ENCODE results near the gene RTF1.
A peak's percentile ranks its signal among the peaks of the same experiment; 100 is the strongest.
"Not testable (repeated sequence)": the region's sequence is repeated elsewhere in the genome, so short reads cannot be mapped to it uniquely, and the experiment has no call there.

RTF1 gene

DNA sequence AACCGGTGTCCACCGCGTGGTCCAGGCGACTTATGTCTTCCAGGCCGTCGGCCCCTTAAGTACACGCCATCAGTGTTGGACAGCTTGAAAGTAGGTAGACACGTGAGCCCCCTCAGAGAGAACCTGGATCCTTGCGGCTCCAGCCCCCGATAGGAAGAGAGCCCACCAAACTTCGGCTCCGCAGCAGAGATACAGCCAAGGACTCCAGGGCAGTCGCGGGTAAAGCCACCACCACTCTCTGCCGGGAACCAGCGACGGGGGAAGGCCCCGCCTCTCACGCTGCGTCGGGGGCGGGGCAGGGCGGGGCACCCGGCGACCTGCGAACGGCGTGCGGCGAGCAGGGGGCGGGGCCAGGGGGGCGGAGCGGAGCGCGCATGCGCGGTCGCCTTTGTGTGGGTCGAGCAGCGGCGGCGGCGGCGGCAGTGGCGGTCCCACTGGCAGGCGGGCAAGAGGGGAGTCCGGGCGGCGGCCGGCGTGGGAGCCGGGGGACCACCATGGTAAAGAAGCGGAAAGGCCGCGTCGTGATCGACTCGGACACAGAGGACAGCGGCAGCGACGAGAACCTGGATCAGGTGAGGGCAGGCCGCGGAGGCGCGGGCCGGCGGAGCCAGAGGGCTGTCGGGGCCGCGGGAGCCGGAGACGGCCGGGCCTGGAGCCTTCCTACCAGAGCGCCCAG, at the start of gene RTF1:
Gene RTF1, plus strand, starts transcription at position 354 of the 676 bp plus-strand sequence. Its CDS starts 21 bp downstream, at position 375.
- H3K36me3 ChIP-seq (ENCODE audit: control insufficient read depth, low read depth, low read length) = no peaks in the 10 kb centered on the region
- no peak within 1 kb of the TSS for H3K27ac ChIP-seq (ENCODE audit: low read length)

DNA sequence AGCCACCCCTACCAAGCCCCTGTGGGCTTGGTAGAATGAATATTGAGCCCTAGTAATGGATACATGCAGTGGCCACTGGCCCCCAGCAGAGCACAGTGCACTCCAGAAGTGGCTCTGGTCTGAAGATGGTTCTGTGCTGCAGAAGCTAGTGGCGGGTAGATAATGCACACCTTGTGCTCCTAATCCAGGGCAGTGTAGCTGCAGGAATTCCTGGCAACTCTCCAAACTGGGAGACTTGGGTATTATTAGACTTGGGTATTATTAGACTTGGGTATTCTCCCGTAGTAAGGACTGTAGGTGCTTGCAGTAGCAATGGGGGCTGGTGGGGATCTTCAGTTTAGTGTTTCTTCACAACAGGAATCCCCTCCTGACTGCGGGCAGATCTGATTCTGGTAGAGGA, 49.5 kb upstream of the RTF1 start:
- Histone ChIP-seq H3K27ac (ENCODE audit: low read length) (no peak overlapping the region), H3K9ac (ENCODE audit: low read length) (no peak overlapping the region), H3K4me1 (ENCODE audit: control insufficient read depth, low read depth, low read length) (no peaks in the 10 kb centered on the region), H3K36me3 (ENCODE audit: control insufficient read depth, low read depth, low read length) (peaks cover 75% of the 10 kb centered on the region), H3K9me3 (ENCODE audit: control insufficient read depth, low read depth, low read length) (no peaks in the 10 kb centered on the region), H3K27me3 (ENCODE audit: control insufficient read depth, insufficient read depth, low read length) (no peaks in the 10 kb centered on the region), H3K4me3 (ENCODE audit: low read length) (no peak overlapping the region)

More for the DNA sequence above, at the start of gene RTF1:
- Histone ChIP-seq H3K9me3 (ENCODE audit: control insufficient read depth, low read depth, low read length) (no peaks in the 10 kb centered on the region), H3K27me3 (ENCODE audit: control insufficient read depth, insufficient read depth, low read length) (no peaks in the 10 kb centered on the region), H3K4me1 (ENCODE audit: control insufficient read depth, low read depth, low read length) (peaks cover 5% of the 10 kb centered on the region), H3K9ac (ENCODE audit: low read length) (peak within 1 kb of the TSS; percentile 85), H3K4me3 (ENCODE audit: low read length) (peak within 1 kb of the TSS; percentile 93)

DNA sequence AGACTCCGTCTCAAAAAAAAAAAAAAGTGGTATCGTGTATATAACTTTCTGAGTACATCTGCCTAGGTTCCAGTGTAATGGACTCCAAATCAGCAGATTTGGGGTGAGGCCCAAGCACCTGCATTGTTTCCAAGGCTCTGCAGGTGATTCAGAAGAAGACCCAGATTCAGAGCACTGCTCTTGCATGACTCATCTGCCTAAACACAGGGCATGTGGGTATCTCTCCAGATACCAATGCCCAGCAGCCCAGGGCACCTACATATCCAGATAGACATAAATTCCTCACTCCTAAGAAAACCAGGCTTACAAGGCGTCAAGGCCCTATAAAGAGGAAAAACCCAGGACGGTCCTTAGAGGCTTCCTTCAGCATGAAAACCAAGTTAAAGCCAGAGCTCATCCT, 38.9 kb upstream of the RTF1 start:
- no peak overlapping the region for H3K4me3 ChIP-seq (ENCODE audit: low read length)
- no peaks in the 10 kb centered on the region for H3K4me1 ChIP-seq (ENCODE audit: control insufficient read depth, low read depth, low read length)
- H3K27me3 ChIP-seq (ENCODE audit: control insufficient read depth, insufficient read depth, low read length) = no peaks in the 10 kb centered on the region
- no peak overlapping the region for H3K27ac ChIP-seq (ENCODE audit: low read length)
- peaks cover 66% of the 10 kb centered on the region for H3K36me3 ChIP-seq (ENCODE audit: control insufficient read depth, low read depth, low read length)
- no peak overlapping the region for H3K9ac ChIP-seq (ENCODE audit: low read length)
- H3K9me3 ChIP-seq (ENCODE audit: control insufficient read depth, low read depth, low read length) = no peaks in the 10 kb centered on the region

DNA sequence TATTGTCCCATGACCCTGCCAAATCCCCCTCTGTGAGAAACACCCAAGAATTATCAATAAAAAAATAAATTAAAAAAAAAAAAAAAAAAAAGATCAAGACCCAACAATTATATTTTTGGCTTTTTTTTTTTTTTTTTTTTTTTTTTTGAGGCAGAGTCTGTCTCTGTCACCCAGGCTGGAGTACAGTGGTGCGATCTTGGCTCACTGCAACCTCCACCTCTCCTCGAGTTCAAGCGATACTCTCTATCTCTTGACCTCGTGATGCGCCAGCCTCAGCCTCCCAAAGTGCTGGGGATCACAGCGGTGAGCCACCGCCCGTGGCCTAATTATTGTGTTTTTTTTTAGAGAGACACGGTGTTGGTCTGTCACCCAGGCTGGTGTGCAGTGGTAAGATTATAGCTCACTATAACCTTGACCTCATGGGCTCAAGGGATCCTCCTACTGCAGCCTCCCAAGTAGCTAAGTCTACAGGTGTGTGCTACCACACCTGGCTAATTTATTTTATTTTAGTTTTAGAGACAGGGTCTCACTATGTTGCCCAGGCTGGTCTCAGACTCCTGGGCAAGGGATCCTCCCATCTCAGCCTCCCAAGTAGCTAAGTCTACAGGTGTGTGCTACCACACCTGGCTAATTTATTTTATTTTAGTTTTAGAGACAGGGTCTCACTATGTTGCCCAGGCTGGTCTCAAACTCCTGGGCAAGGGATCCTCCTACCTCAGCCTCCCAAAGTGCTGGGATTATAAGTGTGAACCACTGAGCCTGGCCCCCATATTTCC, 32.7 kb upstream of the RTF1 start:
- not testable (repeated sequence) for H3K9me3 ChIP-seq (ENCODE audit: control insufficient read depth, low read depth, low read length); H3K4me3 ChIP-seq (ENCODE audit: low read length); H3K9ac ChIP-seq (ENCODE audit: low read length); H3K27ac ChIP-seq (ENCODE audit: low read length); H3K4me1 ChIP-seq (ENCODE audit: control insufficient read depth, low read depth, low read length); H3K27me3 ChIP-seq (ENCODE audit: control insufficient read depth, insufficient read depth, low read length)
- peaks cover 24% of the 10 kb centered on the region for H3K36me3 ChIP-seq (ENCODE audit: control insufficient read depth, low read depth, low read length)

DNA sequence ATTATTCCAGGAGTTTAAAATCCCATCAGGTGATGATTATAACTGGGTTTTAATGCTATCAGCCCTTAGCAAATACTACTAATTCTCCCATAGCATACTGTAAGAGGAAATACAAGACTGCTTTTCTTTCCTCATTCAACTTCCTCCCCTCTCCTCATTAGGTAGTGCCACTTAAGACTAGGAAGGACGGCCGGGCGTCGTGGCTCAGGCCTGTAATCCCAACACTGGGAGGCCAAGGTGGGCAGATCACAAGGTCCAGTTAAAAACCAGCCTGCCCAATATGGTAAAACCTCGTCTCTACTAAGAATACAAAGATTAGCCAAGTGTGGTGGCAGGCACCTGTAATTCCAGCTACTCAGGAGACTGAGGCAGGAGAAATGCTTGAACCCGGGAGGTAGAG, 29.2 kb upstream of the RTF1 start:
- no peaks in the 10 kb centered on the region for H3K36me3 ChIP-seq (ENCODE audit: control insufficient read depth, low read depth, low read length)
- H3K4me3 ChIP-seq (ENCODE audit: low read length) = no peak overlapping the region
- no peaks in the 10 kb centered on the region for H3K4me1 ChIP-seq (ENCODE audit: control insufficient read depth, low read depth, low read length)
- no peak overlapping the region for H3K27ac ChIP-seq (ENCODE audit: low read length)
- no peaks in the 10 kb centered on the region for H3K9me3 ChIP-seq (ENCODE audit: control insufficient read depth, low read depth, low read length)
- no peak overlapping the region for H3K9ac ChIP-seq (ENCODE audit: low read length)
- H3K27me3 ChIP-seq (ENCODE audit: control insufficient read depth, insufficient read depth, low read length) = no peaks in the 10 kb centered on the region

DNA sequence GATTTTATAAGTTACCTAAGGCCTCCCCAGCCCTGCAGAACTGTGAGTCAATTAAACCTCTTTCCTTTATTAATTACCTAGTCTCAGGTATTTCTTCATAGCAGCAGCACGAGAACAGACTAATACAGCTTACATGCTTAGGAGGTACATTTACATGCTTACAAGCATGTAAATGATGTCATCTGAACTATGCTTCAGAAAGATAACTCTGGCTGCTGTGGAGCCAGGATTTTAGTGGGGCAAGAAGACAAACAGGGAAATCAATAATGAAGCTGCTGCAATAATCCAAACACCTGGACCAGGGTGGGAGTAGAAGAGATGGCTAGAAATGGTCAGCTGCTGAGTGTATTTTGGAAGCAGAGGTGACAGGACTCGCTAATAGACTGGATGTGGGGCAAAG, 24.2 kb upstream of the RTF1 start:
- Histone ChIP-seq H3K4me3 (ENCODE audit: low read length) (no peak overlapping the region), H3K4me1 (ENCODE audit: control insufficient read depth, low read depth, low read length) (no peaks in the 10 kb centered on the region), H3K36me3 (ENCODE audit: control insufficient read depth, low read depth, low read length) (no peaks in the 10 kb centered on the region), H3K9me3 (ENCODE audit: control insufficient read depth, low read depth, low read length) (no peaks in the 10 kb centered on the region), H3K27ac (ENCODE audit: low read length) (no peak overlapping the region), H3K27me3 (ENCODE audit: control insufficient read depth, insufficient read depth, low read length) (no peaks in the 10 kb centered on the region), H3K9ac (ENCODE audit: low read length) (no peak overlapping the region)

DNA sequence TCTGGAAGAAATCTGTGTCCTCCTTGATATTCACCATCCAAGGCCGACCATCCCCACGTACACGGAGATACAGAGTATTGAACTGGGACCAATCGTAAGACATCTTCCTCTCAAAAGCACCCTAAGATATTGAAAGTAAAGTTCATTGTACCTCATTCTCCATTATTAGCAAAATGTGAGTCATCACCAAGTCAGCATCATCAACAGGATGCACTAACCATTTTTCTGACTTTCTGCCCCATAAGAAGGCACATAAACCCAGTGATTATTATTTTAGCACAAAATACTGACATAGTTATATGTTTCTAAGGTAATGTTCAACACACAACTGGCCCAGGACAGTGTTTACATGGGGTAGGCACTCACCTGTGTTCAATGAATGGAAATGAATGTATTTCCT, 22.0 kb upstream of the RTF1 start:
- Histone ChIP-seq H3K36me3 (ENCODE audit: control insufficient read depth, low read depth, low read length) (no peaks in the 10 kb centered on the region), H3K4me1 (ENCODE audit: control insufficient read depth, low read depth, low read length) (no peaks in the 10 kb centered on the region)

DNA sequence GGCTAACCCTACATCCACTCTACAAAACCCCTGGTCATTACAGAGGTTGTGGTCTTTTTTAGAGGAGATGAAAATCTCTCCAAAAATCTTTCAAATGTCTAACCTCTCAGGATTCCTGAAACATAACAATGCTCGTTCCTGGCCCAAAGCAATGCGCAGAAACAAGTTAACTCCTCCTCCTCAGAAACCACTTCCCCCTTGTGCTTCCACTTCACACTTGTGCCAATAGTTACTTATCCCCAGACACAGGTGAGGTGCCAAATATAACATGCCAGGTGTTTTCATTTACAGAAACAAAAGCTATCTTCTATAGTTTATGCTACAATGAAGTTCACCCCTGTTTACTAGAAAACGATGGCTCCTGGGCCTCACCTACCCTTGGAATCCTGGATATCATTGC, 20.8 kb upstream of the RTF1 start:
- Histone ChIP-seq H3K9me3 (ENCODE audit: control insufficient read depth, low read depth, low read length) (no peaks in the 10 kb centered on the region), H3K27me3 (ENCODE audit: control insufficient read depth, insufficient read depth, low read length) (no peaks in the 10 kb centered on the region), H3K36me3 (ENCODE audit: control insufficient read depth, low read depth, low read length) (no peaks in the 10 kb centered on the region), H3K9ac (ENCODE audit: low read length) (no peak overlapping the region), H3K27ac (ENCODE audit: low read length) (no peak overlapping the region), H3K4me1 (ENCODE audit: control insufficient read depth, low read depth, low read length) (no peaks in the 10 kb centered on the region), H3K4me3 (ENCODE audit: low read length) (no peak overlapping the region)

More for the DNA sequence above, 22.0 kb upstream of the RTF1 start:
- no peaks in the 10 kb centered on the region for H3K9me3 ChIP-seq (ENCODE audit: control insufficient read depth, low read depth, low read length)
- H3K27me3 ChIP-seq (ENCODE audit: control insufficient read depth, insufficient read depth, low read length) = no peaks in the 10 kb centered on the region
- H3K27ac ChIP-seq (ENCODE audit: low read length) = no peak overlapping the region
- H3K4me3 ChIP-seq (ENCODE audit: low read length) = no peak overlapping the region
- no peak overlapping the region for H3K9ac ChIP-seq (ENCODE audit: low read length)

DNA sequence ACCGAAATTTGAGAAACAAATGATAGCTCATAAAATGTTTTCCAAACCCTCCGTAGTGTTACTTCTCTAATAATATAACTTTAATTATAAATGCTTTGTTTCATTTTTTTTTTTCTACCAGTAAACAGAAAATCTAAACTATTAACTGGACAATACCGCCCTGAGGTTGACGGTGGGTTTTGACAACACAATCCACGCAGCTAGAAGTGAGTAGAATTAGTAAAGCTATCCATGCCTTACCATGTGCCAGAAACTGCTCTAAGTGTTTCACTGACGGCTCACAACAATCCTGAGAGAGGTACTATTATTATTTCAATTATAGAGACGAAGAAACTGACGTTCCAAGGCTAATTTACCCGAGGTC, 15.0 kb upstream of the RTF1 start:
- no peaks in the 10 kb centered on the region for H3K27me3 ChIP-seq (ENCODE audit: control insufficient read depth, insufficient read depth, low read length)
- peak overlapping the region; percentile 68 for H3K4me3 ChIP-seq (ENCODE audit: low read length)
- no peak overlapping the region for H3K27ac ChIP-seq (ENCODE audit: low read length)

DNA sequence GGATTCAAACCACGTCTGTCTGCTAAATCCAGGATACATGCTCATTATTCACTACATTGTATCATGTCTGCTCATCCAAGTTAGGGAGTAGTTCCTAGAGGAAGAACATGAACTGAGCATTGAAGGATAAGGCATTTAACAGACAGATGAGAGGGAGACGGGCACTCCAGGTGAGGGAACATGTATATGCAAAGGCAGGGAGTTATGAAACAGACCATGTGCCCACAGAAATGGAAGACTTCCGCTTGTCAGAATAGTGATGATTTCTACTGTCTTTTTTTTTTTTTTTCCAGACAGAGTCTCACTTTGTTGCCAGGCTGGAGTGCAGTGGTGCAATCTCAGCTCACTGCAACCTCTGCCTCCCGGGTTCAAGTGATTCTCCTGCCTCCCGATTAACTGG, 9.6 kb upstream of the RTF1 start:
- Histone ChIP-seq H3K4me1 (ENCODE audit: control insufficient read depth, low read depth, low read length) (no peaks in the 10 kb centered on the region), H3K27me3 (ENCODE audit: control insufficient read depth, insufficient read depth, low read length) (no peaks in the 10 kb centered on the region), H3K4me3 (ENCODE audit: low read length) (no peak overlapping the region), H3K9ac (ENCODE audit: low read length) (no peak overlapping the region), H3K9me3 (ENCODE audit: control insufficient read depth, low read depth, low read length) (no peaks in the 10 kb centered on the region), H3K27ac (ENCODE audit: low read length) (no peak overlapping the region), H3K36me3 (ENCODE audit: control insufficient read depth, low read depth, low read length) (no peaks in the 10 kb centered on the region)

More for the DNA sequence above, 15.0 kb upstream of the RTF1 start:
- H3K36me3 ChIP-seq (ENCODE audit: control insufficient read depth, low read depth, low read length) = no peaks in the 10 kb centered on the region
- H3K4me1 ChIP-seq (ENCODE audit: control insufficient read depth, low read depth, low read length) = no peaks in the 10 kb centered on the region
- no peaks in the 10 kb centered on the region for H3K9me3 ChIP-seq (ENCODE audit: control insufficient read depth, low read depth, low read length)
- H3K9ac ChIP-seq (ENCODE audit: low read length) = peak overlapping the region; percentile 59

DNA sequence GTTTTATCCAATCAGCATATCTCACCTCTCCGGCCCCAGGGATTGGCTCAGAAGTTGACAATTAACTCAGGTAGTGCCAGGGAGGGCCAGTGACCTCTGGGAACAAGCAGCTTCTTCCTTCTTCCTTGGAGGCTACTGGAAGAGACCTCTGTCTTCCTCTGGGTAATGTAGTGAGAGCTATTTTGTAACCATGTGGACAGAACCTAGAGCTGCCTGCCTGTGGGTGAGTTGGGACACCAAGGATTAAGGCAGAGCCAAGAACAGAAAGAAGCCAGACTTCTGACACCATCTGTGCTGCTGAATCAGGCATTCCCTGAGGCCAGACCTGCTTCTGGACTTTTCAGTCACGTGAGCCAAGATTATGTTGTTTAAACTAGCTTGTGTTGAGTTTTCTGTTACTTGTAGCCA, 8.7 kb upstream of the RTF1 start:
- Histone ChIP-seq H3K9ac (ENCODE audit: low read length) (no peak overlapping the region), H3K27ac (ENCODE audit: low read length) (no peak overlapping the region)

DNA sequence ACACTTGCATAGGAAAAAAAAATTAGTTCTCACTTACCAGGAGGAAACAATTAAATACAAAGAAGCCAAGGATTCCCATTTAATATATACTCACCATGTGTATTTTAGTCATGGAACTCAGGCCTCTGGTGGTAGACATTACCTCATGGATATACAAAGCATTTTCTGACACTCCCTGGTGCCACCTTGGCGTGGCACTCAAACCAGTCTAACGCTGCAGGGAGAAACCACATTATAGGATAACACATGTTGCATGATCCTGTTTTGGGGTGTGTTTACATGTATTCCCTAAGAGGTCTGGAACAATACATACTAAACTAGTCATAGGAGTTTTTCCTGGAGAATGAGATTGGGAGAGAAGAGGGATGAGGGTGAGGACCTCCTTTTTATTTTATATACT, 5.9 kb upstream of the RTF1 start:
- no peak overlapping the region for H3K4me3 ChIP-seq (ENCODE audit: low read length)
- H3K9ac ChIP-seq (ENCODE audit: low read length) = no peak overlapping the region
- no peaks in the 10 kb centered on the region for H3K9me3 ChIP-seq (ENCODE audit: control insufficient read depth, low read depth, low read length)
- H3K4me1 ChIP-seq (ENCODE audit: control insufficient read depth, low read depth, low read length) = no peaks in the 10 kb centered on the region
- H3K36me3 ChIP-seq (ENCODE audit: control insufficient read depth, low read depth, low read length) = no peaks in the 10 kb centered on the region
- H3K27ac ChIP-seq (ENCODE audit: low read length) = no peak overlapping the region
- H3K27me3 ChIP-seq (ENCODE audit: control insufficient read depth, insufficient read depth, low read length) = no peaks in the 10 kb centered on the region

More for the DNA sequence above, 8.7 kb upstream of the RTF1 start:
- H3K4me3 ChIP-seq (ENCODE audit: low read length) = no peak overlapping the region
- no peaks in the 10 kb centered on the region for H3K4me1 ChIP-seq (ENCODE audit: control insufficient read depth, low read depth, low read length)
- no peaks in the 10 kb centered on the region for H3K27me3 ChIP-seq (ENCODE audit: control insufficient read depth, insufficient read depth, low read length)
- H3K36me3 ChIP-seq (ENCODE audit: control insufficient read depth, low read depth, low read length) = no peaks in the 10 kb centered on the region
- H3K9me3 ChIP-seq (ENCODE audit: control insufficient read depth, low read depth, low read length) = no peaks in the 10 kb centered on the region

All from iPS-18a (cell line).